ENCODE results near the gene GPR176.

The GPR176 gene

DNA sequence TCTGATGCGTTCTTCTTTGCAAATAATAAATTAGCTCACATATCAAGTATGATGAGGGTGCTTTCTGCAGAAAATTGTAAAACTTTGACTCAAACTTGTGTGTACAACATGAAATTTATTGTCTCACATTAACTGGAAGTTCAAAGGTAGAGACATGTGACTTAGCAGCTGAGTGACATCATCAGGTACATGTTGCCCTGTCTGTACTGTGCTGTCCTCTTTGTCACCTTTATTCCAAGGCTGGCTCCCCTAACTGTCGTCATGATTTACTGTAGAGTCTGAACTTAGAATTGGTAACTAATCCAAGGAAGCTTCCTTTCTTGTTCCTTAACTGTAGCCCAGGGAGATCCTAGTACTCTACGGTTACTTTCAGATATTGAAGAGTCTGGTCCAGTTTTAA lies 125.1 kb downstream of the GPR176 start:
- H2AFZ ChIP-seq (ENCODE audit: low read length): no peak overlapping the region
- no peaks in the 10 kb centered on the region for H3K36me3 ChIP-seq (ENCODE audit: insufficient read depth, low read length)
- H4K20me1 ChIP-seq (ENCODE audit: insufficient read depth, low read length, poor library complexity, severe bottlenecking): no peaks in the 10 kb centered on the region
- no peaks in the 10 kb centered on the region for H3F3A ChIP-seq (ENCODE audit: low read depth)
- peaks cover 32% of the 10 kb centered on the region for H3K4me1 ChIP-seq (ENCODE audit: insufficient read depth, low read length, poor library complexity, severe bottlenecking)
- no peaks in the 10 kb centered on the region for H3K79me2 ChIP-seq (ENCODE audit: insufficient read depth, low read length)
- TF ChIP-seq, protein P1, sequence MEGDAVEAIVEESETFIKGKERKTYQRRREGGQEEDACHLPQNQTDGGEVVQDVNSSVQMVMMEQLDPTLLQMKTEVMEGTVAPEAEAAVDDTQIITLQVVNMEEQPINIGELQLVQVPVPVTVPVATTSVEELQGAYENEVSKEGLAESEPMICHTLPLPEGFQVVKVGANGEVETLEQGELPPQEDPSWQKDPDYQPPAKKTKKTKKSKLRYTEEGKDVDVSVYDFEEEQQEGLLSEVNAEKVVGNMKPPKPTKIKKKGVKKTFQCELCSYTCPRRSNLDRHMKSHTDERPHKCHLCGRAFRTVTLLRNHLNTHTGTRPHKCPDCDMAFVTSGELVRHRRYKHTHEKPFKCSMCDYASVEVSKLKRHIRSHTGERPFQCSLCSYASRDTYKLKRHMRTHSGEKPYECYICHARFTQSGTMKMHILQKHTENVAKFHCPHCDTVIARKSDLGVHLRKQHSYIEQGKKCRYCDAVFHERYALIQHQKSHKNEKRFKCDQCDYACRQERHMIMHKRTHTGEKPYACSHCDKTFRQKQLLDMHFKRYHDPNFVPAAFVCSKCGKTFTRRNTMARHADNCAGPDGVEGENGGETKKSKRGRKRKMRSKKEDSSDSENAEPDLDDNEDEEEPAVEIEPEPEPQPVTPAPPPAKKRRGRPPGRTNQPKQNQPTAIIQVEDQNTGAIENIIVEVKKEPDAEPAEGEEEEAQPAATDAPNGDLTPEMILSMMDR (conservative IDR thresholded peaks at IDR 0.05; ENCODE audit: low read length): no peak
- TF ChIP-seq EZH2phosphoT487 (IDR thresholded peaks at IDR 0.05; ENCODE audit: borderline replicate concordance): no peak
- H3K27me3 ChIP-seq (ENCODE audit: insufficient read depth, low read length, poor library complexity, severe bottlenecking): no peaks in the 10 kb centered on the region
- no peak overlapping the region for H3K4me3 ChIP-seq (ENCODE audit: low read length, poor library complexity, severe bottlenecking)
- no peaks in the 10 kb centered on the region for H3K9me3 ChIP-seq (ENCODE audit: insufficient read depth, low read depth, low read length)
- H3K9me2 ChIP-seq (replicated peaks; ENCODE audit: low read depth, low read length): no peaks in the 10 kb centered on the region
- H3K9ac ChIP-seq (ENCODE audit: low read depth, low read length, poor library complexity, severe bottlenecking): no peak overlapping the region
- no peak overlapping the region for H3K4me2 ChIP-seq (ENCODE audit: low read depth, low read length, poor library complexity, severe bottlenecking)

DNA sequence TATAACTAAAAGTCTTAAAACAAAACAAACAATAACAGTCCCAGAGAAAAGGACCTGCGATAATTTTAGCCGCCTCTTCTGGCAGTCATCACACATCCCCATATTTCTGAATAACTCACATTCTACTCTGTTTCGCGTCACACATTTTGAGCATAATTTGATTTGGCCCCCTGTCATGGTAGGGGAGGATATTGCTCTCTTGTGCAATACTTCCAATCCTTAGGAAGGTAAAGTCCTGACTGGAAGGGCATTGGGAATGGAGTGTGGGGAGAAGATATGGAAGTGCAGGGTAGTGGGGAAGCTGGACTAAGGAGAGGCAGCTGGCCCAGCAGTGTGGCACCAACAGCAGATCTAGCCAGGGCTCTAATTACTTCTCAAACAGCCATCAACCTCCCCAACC lies 126.1 kb downstream of the GPR176 start:
- H3K4me2 ChIP-seq (ENCODE audit: low read depth, low read length, poor library complexity, severe bottlenecking): no peak overlapping the region
- no peaks in the 10 kb centered on the region for H3K79me2 ChIP-seq (ENCODE audit: insufficient read depth, low read length)
- no peaks in the 10 kb centered on the region for H3K9me2 ChIP-seq (replicated peaks; ENCODE audit: low read depth, low read length)
- H3K27me3 ChIP-seq (ENCODE audit: insufficient read depth, low read length, poor library complexity, severe bottlenecking): no peaks in the 10 kb centered on the region
- no peak overlapping the region for H2AFZ ChIP-seq (ENCODE audit: low read length)
- no peak for TF ChIP-seq EZH2phosphoT487 (IDR thresholded peaks at IDR 0.05; ENCODE audit: borderline replicate concordance)
- TF ChIP-seq, protein P1 (conservative IDR thresholded peaks at IDR 0.05; ENCODE audit: low read length): no peak
- H3F3A ChIP-seq (ENCODE audit: low read depth): no peaks in the 10 kb centered on the region
- H3K4me1 ChIP-seq (ENCODE audit: insufficient read depth, low read length, poor library complexity, severe bottlenecking): peaks cover 43% of the 10 kb centered on the region
- H3K36me3 ChIP-seq (ENCODE audit: insufficient read depth, low read length): no peaks in the 10 kb centered on the region
- no peak overlapping the region for H3K9ac ChIP-seq (ENCODE audit: low read depth, low read length, poor library complexity, severe bottlenecking)
- no peaks in the 10 kb centered on the region for H4K20me1 ChIP-seq (ENCODE audit: insufficient read depth, low read length, poor library complexity, severe bottlenecking)
- H3K9me3 ChIP-seq (ENCODE audit: insufficient read depth, low read depth, low read length): no peaks in the 10 kb centered on the region
- no peak overlapping the region for H3K4me3 ChIP-seq (ENCODE audit: low read length, poor library complexity, severe bottlenecking)

DNA sequence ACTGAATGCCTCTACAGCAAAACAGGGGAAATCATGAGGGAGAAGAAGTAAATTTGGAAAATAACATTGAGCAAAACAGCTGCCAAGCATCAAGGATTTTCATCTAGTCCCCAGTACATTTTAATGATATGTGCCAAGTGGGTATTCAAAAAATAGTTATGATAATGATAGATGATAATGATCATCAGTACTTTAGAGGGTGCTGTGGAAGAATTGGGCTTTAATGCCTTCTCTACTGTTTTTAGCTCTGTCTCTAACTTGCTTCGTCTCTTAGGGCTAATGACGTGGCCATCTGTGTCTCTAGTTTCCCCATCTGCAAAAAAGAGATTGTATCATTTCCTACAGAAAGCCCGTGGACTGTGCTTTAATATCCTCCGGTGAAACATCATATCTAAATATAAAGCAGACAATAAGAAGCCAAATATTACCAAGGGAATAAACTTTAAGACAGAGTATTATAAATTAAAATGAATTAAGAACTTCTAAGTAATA lies 127.2 kb downstream of the GPR176 start:
- H4K20me1 ChIP-seq (ENCODE audit: insufficient read depth, low read length, poor library complexity, severe bottlenecking): no peaks in the 10 kb centered on the region
- peak overlapping the region; percentile 14; the same call in 1 of the 2 replicates for H2AFZ ChIP-seq (ENCODE audit: low read length)
- H3K9me2 ChIP-seq (replicated peaks; ENCODE audit: low read depth, low read length): no peaks in the 10 kb centered on the region
- H3K4me3 ChIP-seq (ENCODE audit: low read length, poor library complexity, severe bottlenecking): peak overlapping the region; percentile 19
- peak overlapping the region; percentile 42 for H3K4me2 ChIP-seq (ENCODE audit: low read depth, low read length, poor library complexity, severe bottlenecking)
- H3K36me3 ChIP-seq (ENCODE audit: insufficient read depth, low read length): no peaks in the 10 kb centered on the region
- H3K4me1 ChIP-seq (ENCODE audit: insufficient read depth, low read length, poor library complexity, severe bottlenecking): peaks cover 53% of the 10 kb centered on the region
- TF ChIP-seq EZH2phosphoT487 (IDR thresholded peaks at IDR 0.05; ENCODE audit: borderline replicate concordance): no peak
- TF ChIP-seq, protein P1 (conservative IDR thresholded peaks at IDR 0.05; ENCODE audit: low read length): no peak
- H3K9ac ChIP-seq (ENCODE audit: low read depth, low read length, poor library complexity, severe bottlenecking): no peak overlapping the region
- no peaks in the 10 kb centered on the region for H3F3A ChIP-seq (ENCODE audit: low read depth)
- H3K79me2 ChIP-seq (ENCODE audit: insufficient read depth, low read length): no peaks in the 10 kb centered on the region
- H3K27me3 ChIP-seq (ENCODE audit: insufficient read depth, low read length, poor library complexity, severe bottlenecking): no peaks in the 10 kb centered on the region
- no peaks in the 10 kb centered on the region for H3K9me3 ChIP-seq (ENCODE audit: insufficient read depth, low read depth, low read length)
